AG10803 (cell line): Measurements from ENCODE around the gene OR10H5.
"Not testable (repeated sequence)": the region's sequence is repeated elsewhere in the genome, so short reads cannot be mapped to it uniquely, and the experiment has no call there.

Experiments
- DNase-seq: peaks from one replicate; pipeline ENCODE4 v3.0.0; 2010; ENCODE audit warnings: low read depth
- H3K4me3 ChIP-seq: 2 replicates; pipeline ENCODE4 v1.5.1; 2011; ENCODE audit warnings: mild to moderate bottlenecking, low read length, control low read depth
- TF ChIP-seq, protein P1 (sequence below): conservative IDR thresholded peaks from 2 replicates; pipeline ENCODE4 v1.5.1; 2011; ENCODE audit warnings: mild to moderate bottlenecking, low read length, control low read depth, inconsistent platforms

Gene OR10H5

DNA sequence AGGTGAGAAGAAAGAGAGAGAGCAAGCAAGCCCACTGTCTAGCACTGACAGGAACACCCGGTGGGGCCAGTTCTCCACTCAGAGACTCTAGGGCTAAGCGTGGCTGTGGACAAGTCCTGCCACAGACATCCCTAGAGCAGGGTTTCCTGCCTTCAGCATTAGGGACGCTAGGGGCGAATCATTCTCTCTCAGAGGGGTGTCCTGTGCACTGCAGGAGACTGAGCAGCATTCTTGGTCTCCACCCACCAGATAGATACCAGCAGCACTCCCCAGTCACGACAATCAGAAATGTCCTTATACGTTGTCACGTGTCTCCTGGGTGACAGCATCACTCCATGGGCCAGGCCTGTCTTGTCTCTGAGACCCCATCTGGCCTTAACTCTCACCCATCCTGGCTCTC is 26.5 kb downstream of the OR10H5 start:
- TF ChIP-seq, protein P1, sequence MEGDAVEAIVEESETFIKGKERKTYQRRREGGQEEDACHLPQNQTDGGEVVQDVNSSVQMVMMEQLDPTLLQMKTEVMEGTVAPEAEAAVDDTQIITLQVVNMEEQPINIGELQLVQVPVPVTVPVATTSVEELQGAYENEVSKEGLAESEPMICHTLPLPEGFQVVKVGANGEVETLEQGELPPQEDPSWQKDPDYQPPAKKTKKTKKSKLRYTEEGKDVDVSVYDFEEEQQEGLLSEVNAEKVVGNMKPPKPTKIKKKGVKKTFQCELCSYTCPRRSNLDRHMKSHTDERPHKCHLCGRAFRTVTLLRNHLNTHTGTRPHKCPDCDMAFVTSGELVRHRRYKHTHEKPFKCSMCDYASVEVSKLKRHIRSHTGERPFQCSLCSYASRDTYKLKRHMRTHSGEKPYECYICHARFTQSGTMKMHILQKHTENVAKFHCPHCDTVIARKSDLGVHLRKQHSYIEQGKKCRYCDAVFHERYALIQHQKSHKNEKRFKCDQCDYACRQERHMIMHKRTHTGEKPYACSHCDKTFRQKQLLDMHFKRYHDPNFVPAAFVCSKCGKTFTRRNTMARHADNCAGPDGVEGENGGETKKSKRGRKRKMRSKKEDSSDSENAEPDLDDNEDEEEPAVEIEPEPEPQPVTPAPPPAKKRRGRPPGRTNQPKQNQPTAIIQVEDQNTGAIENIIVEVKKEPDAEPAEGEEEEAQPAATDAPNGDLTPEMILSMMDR = no peak
- no peak overlapping the region for H3K4me3 ChIP-seq
- DNase-seq = no peak

DNA sequence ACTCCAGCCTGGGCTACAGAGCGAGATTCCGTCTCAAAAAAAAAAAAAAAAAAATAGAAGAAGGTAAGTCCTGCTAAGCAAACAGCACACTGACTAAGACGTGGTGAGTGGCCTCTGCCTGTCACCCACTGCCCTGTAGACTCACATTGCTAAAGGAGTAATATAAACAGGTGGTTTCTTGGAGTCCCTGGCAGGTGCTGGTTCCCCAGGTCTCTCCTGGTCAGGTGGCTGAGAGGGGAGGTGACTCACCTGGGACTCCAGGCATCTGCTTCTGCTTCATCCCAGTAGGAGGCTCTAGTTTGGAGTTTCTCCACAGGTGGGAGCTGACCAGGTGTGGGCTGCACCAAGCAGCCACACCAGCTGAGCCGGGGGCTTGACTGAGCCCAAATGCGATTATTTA is 27.8 kb downstream of the OR10H5 start, which contains the start of gene OR10H1:
TSS of gene OR10H1 (minus strand) at position 359 of the 400 bp plus-strand sequence. CDS start 7,627 bp downstream, outside the sequence.
- TF ChIP-seq, protein P1 = no peak
- H3K4me3 ChIP-seq = no peak within 1 kb of the TSS
- no peak for DNase-seq

DNA sequence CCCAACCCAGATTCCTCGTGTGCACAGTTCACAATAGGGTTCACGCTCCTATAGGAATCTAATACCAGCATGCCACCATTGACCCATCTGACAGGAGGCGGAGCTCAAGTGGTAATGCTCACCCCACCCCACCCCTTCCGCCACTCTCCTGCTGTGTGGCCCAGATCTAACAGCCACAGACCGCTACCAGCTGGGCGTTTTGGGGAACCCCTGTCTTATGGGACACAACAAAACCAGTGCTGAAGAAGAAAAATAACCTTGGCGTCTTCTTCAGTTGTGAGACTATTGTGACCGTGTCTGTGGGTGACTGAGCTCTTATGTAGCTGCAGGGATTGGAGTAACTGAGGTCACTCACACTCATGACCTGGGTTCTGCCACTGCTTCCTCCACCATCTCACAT is 33.2 kb downstream of the OR10H5 start:
- H3K4me3 ChIP-seq = no peak overlapping the region
- no peak for DNase-seq
- TF ChIP-seq, protein P1 = no peak

DNA sequence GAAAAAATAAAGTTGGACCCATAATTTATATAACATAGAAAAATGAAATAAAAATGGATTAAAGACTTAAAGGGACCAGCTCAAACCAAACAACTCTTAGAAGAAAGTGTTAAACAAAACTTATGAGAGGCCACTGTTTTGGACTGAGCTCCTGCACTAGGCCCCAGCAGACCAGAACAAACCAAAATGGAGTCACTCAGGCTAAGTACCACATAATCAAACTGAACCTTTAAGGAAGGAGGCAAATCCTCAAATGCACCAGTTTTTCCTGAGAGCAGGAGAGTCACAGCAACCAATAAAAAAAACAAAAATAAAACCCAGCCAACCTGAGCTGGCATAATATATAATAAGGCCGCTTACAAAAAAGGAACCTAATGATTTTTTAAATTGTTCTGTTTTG is 38.3 kb downstream of the OR10H5 start:
- TF ChIP-seq, protein P1 = no peak
- DNase-seq = no peak
- H3K4me3 ChIP-seq = no peak overlapping the region

DNA sequence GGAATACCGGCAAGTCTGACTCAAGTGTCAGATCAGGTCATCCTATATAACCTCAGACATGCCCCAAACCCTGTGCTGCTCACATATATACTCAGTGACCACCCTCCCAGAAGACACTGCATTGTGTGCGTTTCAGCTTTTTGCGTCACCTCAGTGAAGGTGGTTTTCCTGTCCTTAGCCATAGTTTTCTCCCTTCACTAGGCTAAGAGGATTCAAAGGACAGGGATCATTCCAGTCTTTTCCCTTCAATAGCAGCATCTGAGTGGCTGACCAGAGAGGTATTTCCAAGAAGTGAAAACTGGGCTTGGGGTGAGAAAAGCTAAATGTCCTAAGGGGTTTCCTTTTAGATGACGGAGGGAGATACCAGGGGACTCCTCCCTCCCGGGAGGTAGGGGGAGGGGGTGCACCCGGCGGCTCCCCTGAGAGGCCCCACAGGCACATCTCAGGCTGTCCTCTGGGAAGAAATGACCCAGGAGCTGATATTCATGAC is 40.7 kb downstream of the OR10H5 start:
- TF ChIP-seq, protein P1 = no peak
- H3K4me3 ChIP-seq = no peak overlapping the region
- DNase-seq = no peak

- not testable (repeated sequence) for H3K4me3 ChIP-seq, DNase-seq
These were observed 41.3 kb downstream of the OR10H5 start for GRCh38 chr19:15828611-15829305.

DNA sequence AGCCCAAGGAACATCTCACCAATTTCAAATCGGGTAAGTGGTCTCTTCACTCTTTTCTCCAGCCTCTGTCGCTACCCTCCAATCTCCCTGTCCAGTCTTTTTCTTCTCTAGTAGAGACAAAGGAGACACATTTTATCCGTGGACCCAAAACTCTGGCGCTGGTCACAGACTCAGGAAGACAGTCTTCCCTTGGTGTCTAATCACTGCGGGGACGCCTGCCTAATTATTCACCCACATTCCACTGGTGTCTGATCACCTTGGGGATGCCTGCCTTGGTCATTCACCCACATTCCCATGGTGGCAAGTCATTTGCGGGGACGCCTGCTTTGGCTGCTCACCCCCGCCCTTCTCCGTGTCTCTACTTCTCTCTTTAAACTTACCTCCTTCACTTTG is 41.8 kb downstream of the OR10H5 start:
- no peak overlapping the region for H3K4me3 ChIP-seq
- TF ChIP-seq, protein P1 = no peak
- DNase-seq = no peak
